SK-N-SH (cell line): ENCODE results near the gene GLMP. TPM values are rescaled to one million over a fixed set of nuclear protein-coding genes. Genes with fewer than 3 reads are reported as not detected.

ENCODE experiments used
- CTCF ChIA-PET: fragments of 300-600, 350-600 bp; formaldehyde crosslinking; extraction: SDS; loops from one replicate; lab custom pipeline; 2021; lab: Yijun Ruan, JAX
- POLR2A ChIA-PET: fragments of 350-600 bp; sonication (Branson Sonifier 250); formaldehyde crosslinking; extraction: SDS; loops from one replicate; lab custom pipeline; 2020; ENCODE audit warnings: antibody characterized with exemption, inconsistent platforms; lab: Yijun Ruan, JAX
- DNase-seq: peaks from one replicate; pipeline ENCODE4 v3.0.0; 2012
- H2AFZ ChIP-seq: fragments of 200-600 bp; sonication (generic); 2 replicates; pipeline ENCODE4 v1.8.1; 2016; ENCODE audit warnings: antibody characterized with exemption, mild to moderate bottlenecking, low read depth
- H3F3A ChIP-seq: fragments of 200-600 bp; sonication (generic); replicated peaks from 2 replicates; pipeline ENCODE3; 2016; ENCODE audit warnings: antibody characterized with exemption, mild to moderate bottlenecking; ENCODE audit not compliant: insufficient read depth
- H3K27ac ChIP-seq, 2 experiments: fragments of 200-500 bp in 1 of 2; fragments of 200-600 bp in 1 of 2; sonication (Bioruptor generic) in 1 of 2; sonication (generic), shearing (Covaris generic) in 1 of 2; 2 replicates each; pipeline versions ENCODE4 v1.5.1 to v1.6.1; 2014 to 2016; ENCODE audit warnings: low read depth in 2 of 2, inconsistent platforms in 1 of 2, low read length in 1 of 2, mild to moderate bottlenecking in 1 of 2, mixed read lengths in 1 of 2
- H3K27me3 ChIP-seq: fragments of 200-600 bp; sonication (generic), shearing (Covaris generic); 2 replicates; pipeline ENCODE4 v1.6.1; 2016; ENCODE audit warnings: mixed run types; ENCODE audit not compliant: insufficient read depth
- H3K36me3 ChIP-seq, 2 experiments: fragments of 200-500 bp in 1 of 2; fragments of 200-600 bp in 1 of 2; sonication (Bioruptor generic) in 1 of 2; sonication (generic) in 1 of 2; replicated peaks in 1 of 2; 2 replicates each; pipeline versions ENCODE3 to v1.5.1; 2014 to 2016; ENCODE audit warnings: low read length in 1 of 2, mild to moderate bottlenecking in 1 of 2; ENCODE audit not compliant: insufficient read depth in 2 of 2, control insufficient read depth in 1 of 2
- H3K4me1 ChIP-seq, 2 experiments: fragments of 200-500 bp in 1 of 2; fragments of 200-600 bp in 1 of 2; sonication (Bioruptor generic) in 1 of 2; sonication (generic), shearing (Covaris generic) in 1 of 2; 2 replicates each; pipeline versions ENCODE4 v1.5.1 to v1.6.1; 2014 to 2016; ENCODE audit warnings: low read depth in 1 of 2, low read length in 1 of 2, mixed run types in 1 of 2; ENCODE audit not compliant: insufficient read depth in 2 of 2, control insufficient read depth in 1 of 2
- H3K4me2 ChIP-seq: fragments of 200-600 bp; sonication (generic), shearing (Covaris generic); 2 replicates; pipeline ENCODE4 v1.6.1; 2017; ENCODE audit warnings: mixed run types
- H3K4me3 ChIP-seq, 2 experiments: fragments of 200-500 bp in 1 of 2; fragments of 200-600 bp in 1 of 2; sonication (Bioruptor generic) in 1 of 2; sonication (generic), shearing (Covaris generic) in 1 of 2; 2 replicates each; pipeline versions ENCODE4 v1.5.1 to v1.8.1; 2014 to 2016; ENCODE audit warnings: low read depth in 2 of 2, inconsistent platforms in 1 of 2, low read length in 1 of 2, mild to moderate bottlenecking in 1 of 2, mixed read lengths in 1 of 2, moderate library complexity in 1 of 2
- H3K79me2 ChIP-seq: fragments of 200-600 bp; sonication (generic); 2 replicates; pipeline ENCODE4 v1.8.1; 2017; ENCODE audit warnings: mild to moderate bottlenecking; ENCODE audit not compliant: insufficient read depth
- H3K9ac ChIP-seq: fragments of 200-600 bp; sonication (generic); 2 replicates; pipeline ENCODE4 v1.6.1; 2017; ENCODE audit warnings: mixed run types
- H3K9me2 ChIP-seq: fragments of 200-600 bp; sonication (generic); 2 replicates; pipeline ENCODE4 v1.6.1; 2017; ENCODE audit warnings: mixed run types
- H3K9me3 ChIP-seq: fragments of 200-600 bp; sonication (generic); 2 replicates; pipeline ENCODE4 v1.6.1; 2017; ENCODE audit warnings: mixed run types, mild to moderate bottlenecking, moderate library complexity
- H4K20me1 ChIP-seq: fragments of 200-600 bp; sonication (generic); 2 replicates; pipeline ENCODE4 v1.6.1; 2017; ENCODE audit warnings: mild to moderate bottlenecking, mixed run types; ENCODE audit not compliant: insufficient read depth
- ELF1 ChIP-seq: IDR thresholded peaks from 2 replicates; pipeline ENCODE4 v1.4.0; 2012
- MXI1 ChIP-seq: IDR thresholded peaks from 2 replicates; pipeline ENCODE4 v1.6.1; 2012; ENCODE audit warnings: mild to moderate bottlenecking, low read depth, low read length, improper control_type of control experiment
- RCOR1 ChIP-seq: fragments of 150-350 bp; IDR thresholded peaks from 2 replicates; pipeline ENCODE4 v1.6.1; 2017; ENCODE audit warnings: antibody characterized with exemption, low read length
- REST ChIP-seq: IDR thresholded peaks from 2 replicates; pipeline ENCODE4 v1.6.1; 2012; ENCODE audit warnings: mild to moderate bottlenecking, low read depth, low read length, moderate library complexity
- RFX5 ChIP-seq: IDR thresholded peaks from 2 replicates; pipeline ENCODE4 v1.6.1; 2012; ENCODE audit warnings: mild to moderate bottlenecking, improper control_type of control experiment, low read length
- SMC3 ChIP-seq: IDR thresholded peaks from 2 replicates; pipeline ENCODE4 v1.6.1; 2012; ENCODE audit warnings: low read depth, low read length, improper control_type of control experiment
- WGBS: methylation state at CpG from one replicate; pipeline ENCODE4 v1.1.6; 2017; ENCODE audit warnings: low lambda C conversion rate; 5-methylcytosine and 5-hydroxymethylcytosine counted together
- polyA plus RNA-seq, 3 experiments: library from polyadenylated mRNA; depleted of rRNA; stranded (reverse); fragments of >200 nt; gene quantifications; 2 replicates each; pipeline ENCODE4 v1.2.3, GENCODE V29; 2012
- TF ChIP-seq, protein P1 (sequence below): fragments of 150-350 bp; IDR thresholded peaks from 2 replicates; pipeline ENCODE4 v1.6.1; 2016; ENCODE audit warnings: mild to moderate bottlenecking, low read depth, low read length
- TF ChIP-seq, protein P2 (sequence below): IDR thresholded peaks from 2 replicates; pipeline ENCODE4 v1.4.0; 2012; ENCODE audit warnings: low read depth, borderline replicate concordance

The GLMP gene
- polyA plus RNA-seq, 1 of the 3 experiments (the other 2 are of a cell fraction): 41.7 TPM

GRCh38 chr1:156342166-156342955 is 46.9 kb upstream of the GLMP start:
- Histone ChIP-seq H3K9ac (no peak overlapping the region), H2AFZ (no peak overlapping the region), H3K9me2 (no peaks in the 10 kb centered on the region), H3K9me3 (no peaks in the 10 kb centered on the region), H3K4me2 (no peak overlapping the region), H3K27ac (peak overlapping the region in 1 of 2 experiments; percentile 23; a peak in 2 of 4 replicates), H3K27me3 (no peaks in the 10 kb centered on the region), H3K4me3 (no peak overlapping the region), H3K36me3 (no peaks in the 10 kb centered on the region), H4K20me1 (no peaks in the 10 kb centered on the region), H3K4me1 (peaks cover 0 to 20% of the 10 kb centered on the region in 2 experiments; a peak in 2 of 4 replicates), H3K79me2 (peaks cover 7% of the 10 kb centered on the region), H3F3A (peaks cover 3% of the 10 kb centered on the region)
- POLR2A ChIA-PET: interaction anchor here (0.5 kb wide), 1 partner anchor 52 kb away, joined by 3 read pairs; no protein-coding TSS in a partner anchor
- TF ChIP-seq, protein P1, sequence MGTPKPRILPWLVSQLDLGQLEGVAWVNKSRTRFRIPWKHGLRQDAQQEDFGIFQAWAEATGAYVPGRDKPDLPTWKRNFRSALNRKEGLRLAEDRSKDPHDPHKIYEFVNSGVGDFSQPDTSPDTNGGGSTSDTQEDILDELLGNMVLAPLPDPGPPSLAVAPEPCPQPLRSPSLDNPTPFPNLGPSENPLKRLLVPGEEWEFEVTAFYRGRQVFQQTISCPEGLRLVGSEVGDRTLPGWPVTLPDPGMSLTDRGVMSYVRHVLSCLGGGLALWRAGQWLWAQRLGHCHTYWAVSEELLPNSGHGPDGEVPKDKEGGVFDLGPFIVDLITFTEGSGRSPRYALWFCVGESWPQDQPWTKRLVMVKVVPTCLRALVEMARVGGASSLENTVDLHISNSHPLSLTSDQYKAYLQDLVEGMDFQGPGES: no peak
- TF ChIP-seq SMC3 (no peak), ELF1 (no peak), RFX5 (no peak), REST (no peak), RCOR1 (no peak), MXI1 (no peak)
- TF ChIP-seq, protein P2, sequence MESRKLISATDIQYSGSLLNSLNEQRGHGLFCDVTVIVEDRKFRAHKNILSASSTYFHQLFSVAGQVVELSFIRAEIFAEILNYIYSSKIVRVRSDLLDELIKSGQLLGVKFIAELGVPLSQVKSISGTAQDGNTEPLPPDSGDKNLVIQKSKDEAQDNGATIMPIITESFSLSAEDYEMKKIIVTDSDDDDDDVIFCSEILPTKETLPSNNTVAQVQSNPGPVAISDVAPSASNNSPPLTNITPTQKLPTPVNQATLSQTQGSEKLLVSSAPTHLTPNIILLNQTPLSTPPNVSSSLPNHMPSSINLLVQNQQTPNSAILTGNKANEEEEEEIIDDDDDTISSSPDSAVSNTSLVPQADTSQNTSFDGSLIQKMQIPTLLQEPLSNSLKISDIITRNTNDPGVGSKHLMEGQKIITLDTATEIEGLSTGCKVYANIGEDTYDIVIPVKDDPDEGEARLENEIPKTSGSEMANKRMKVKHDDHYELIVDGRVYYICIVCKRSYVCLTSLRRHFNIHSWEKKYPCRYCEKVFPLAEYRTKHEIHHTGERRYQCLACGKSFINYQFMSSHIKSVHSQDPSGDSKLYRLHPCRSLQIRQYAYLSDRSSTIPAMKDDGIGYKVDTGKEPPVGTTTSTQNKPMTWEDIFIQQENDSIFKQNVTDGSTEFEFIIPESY: no peak
- no peak for DNase-seq
- WGBS: 71% methylated on average over 1 of the region's 1 CpG
- CTCF ChIA-PET: interaction anchor here (1.5 to 1.8 kb wide), 3 partner anchors 17 to 201 kb away, joined by 3 to 8 read pairs (median 4); no protein-coding TSS in a partner anchor
